Neutrophil (primary cell): ENCODE measurements around the gene TMEM191C.
"Not testable (repeated sequence)": the region's sequence is repeated elsewhere in the genome, so short reads cannot be mapped to it uniquely, and the experiment has no call there.

Experiments
- H3K27ac ChIP-seq: fragments of 200-600 bp; sonication (generic); 2 replicates; pipeline ENCODE4 v1.5.1; 2016; ENCODE audit warnings: mild to moderate bottlenecking, moderate library complexity
- H3K27me3 ChIP-seq: fragments of 200-600 bp; sonication (generic); 2 replicates; pipeline ENCODE4 v1.6.0; 2016; ENCODE audit warnings: mild to moderate bottlenecking
- H3K36me3 ChIP-seq: fragments of 200-600 bp; sonication (generic); 2 replicates; pipeline ENCODE4 v1.5.1; 2017
- H3K4me1 ChIP-seq, 2 experiments: fragments of 200-600 bp in 1 of 2; sonication (generic) in 1 of 2; 1 replicate in 1 of 2; 2 replicates in 1 of 2; pipeline versions ENCODE4 v1.5.1 to v1.6.1; 2013 to 2016; ENCODE audit warnings: low read depth in 1 of 2, low read length in 1 of 2, mild to moderate bottlenecking in 1 of 2, moderate library complexity in 1 of 2; ENCODE audit not compliant: control insufficient read depth in 1 of 2, insufficient read depth in 1 of 2
- H3K4me3 ChIP-seq, 2 experiments: fragments of 200-600 bp in 1 of 2; sonication (generic) in 1 of 2; 1 replicate in 1 of 2; 2 replicates in 1 of 2; pipeline ENCODE4 v1.5.1; 2013 to 2016; ENCODE audit warnings: low read depth in 1 of 2, low read length in 1 of 2, mild to moderate bottlenecking in 1 of 2, moderate library complexity in 1 of 2
- H3K9me3 ChIP-seq: fragments of 200-600 bp; sonication (generic); 2 replicates; pipeline ENCODE4 v1.5.1; 2016
- TF ChIP-seq, protein P1 (sequence below): fragments of 200-600 bp; sonication (generic); IDR thresholded peaks from 2 replicates; pipeline ENCODE4 v1.5.1; 2016; ENCODE audit warnings: antibody characterized with exemption

The TMEM191C gene

DNA sequence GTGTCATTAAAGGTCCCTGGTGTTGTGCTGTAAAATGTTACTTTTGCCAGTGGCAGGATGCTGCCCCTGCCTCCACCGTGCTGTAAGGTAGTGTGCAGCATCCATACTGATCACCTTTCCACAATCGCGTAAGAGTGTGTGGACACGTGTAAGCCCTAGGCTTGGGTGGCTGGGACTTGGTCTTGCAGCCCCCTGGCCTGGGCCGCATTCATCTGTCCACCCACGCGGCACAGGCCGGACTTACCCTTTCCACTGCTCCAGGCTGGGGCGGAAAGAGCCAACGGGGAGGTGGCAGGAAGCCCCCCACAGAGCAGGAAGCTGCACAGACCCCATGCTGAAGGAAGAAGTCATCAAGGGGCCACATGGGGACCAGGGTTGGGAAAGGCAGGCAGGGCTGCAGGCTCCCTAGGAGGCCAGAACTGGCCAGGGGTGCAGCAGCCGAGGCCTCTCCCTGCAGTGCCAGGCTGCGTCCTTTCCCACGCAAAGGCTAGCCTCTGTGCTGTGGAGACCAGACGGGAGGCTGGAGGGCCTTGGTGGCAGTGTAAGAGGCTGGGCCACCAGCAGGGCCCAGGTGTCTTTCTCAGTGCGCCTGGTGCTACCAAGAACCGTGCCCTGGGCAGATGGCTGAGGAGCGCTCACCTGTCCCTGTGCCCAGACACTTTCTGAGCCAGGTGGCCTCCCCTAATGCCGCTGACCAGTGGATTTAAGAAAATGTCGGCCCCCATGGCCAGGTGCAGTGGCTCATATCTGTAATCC is 11.7 kb upstream of the TMEM191C start:
- TF ChIP-seq, protein P1, sequence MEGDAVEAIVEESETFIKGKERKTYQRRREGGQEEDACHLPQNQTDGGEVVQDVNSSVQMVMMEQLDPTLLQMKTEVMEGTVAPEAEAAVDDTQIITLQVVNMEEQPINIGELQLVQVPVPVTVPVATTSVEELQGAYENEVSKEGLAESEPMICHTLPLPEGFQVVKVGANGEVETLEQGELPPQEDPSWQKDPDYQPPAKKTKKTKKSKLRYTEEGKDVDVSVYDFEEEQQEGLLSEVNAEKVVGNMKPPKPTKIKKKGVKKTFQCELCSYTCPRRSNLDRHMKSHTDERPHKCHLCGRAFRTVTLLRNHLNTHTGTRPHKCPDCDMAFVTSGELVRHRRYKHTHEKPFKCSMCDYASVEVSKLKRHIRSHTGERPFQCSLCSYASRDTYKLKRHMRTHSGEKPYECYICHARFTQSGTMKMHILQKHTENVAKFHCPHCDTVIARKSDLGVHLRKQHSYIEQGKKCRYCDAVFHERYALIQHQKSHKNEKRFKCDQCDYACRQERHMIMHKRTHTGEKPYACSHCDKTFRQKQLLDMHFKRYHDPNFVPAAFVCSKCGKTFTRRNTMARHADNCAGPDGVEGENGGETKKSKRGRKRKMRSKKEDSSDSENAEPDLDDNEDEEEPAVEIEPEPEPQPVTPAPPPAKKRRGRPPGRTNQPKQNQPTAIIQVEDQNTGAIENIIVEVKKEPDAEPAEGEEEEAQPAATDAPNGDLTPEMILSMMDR = no peak
- H3K36me3 ChIP-seq = no peaks in the 10 kb centered on the region
- no peaks in the 10 kb centered on the region for H3K9me3 ChIP-seq
- no peak overlapping the region for H3K27ac ChIP-seq
- H3K27me3 ChIP-seq = no peaks in the 10 kb centered on the region
- no peaks in the 10 kb centered on the region for H3K4me1 ChIP-seq
- H3K4me3 ChIP-seq = no peak overlapping the region

DNA sequence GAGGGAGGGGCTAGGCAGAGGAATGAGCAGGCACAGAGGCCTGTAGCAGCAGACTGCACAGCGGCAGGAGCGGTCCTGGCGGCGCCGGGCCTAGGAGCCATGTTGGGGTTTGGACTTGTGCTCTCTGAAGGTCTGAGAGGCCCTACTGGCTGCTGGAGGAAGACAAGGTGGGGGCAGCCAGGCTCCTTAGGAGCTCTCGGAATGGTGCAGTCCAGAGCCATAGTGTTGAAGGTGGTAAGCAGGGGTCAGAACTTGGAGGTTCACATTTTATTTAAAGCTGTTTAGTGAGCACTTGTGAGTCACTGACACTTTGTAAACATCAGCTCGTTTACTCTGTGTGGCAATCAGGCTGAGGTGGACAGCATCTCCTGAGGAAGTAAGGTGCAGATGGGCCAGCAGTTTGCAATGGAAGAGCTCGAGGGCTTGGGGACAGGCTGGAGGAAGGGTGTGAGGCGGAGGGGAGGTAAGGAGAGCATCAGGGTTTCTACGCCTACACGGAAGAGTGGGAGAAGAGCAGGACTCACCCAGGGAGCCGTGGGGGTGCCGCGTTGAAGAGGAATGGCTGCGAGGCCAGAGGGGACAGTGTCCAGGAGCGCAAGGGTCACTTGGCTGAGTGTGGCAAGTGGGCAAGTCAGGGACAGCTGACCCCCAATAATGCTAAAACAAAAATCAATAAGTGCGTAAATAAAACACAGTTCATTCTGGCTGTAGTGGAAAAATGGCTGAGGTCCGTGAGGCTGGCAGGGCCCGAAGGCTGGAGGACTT is 10.0 kb upstream of the TMEM191C start:
- TF ChIP-seq, protein P1 = no peak
- H3K4me1 ChIP-seq = no peaks in the 10 kb centered on the region
- no peak overlapping the region for H3K27ac ChIP-seq
- H3K27me3 ChIP-seq = no peaks in the 10 kb centered on the region
- no peak overlapping the region for H3K4me3 ChIP-seq
- H3K9me3 ChIP-seq = no peaks in the 10 kb centered on the region
- no peaks in the 10 kb centered on the region for H3K36me3 ChIP-seq

DNA sequence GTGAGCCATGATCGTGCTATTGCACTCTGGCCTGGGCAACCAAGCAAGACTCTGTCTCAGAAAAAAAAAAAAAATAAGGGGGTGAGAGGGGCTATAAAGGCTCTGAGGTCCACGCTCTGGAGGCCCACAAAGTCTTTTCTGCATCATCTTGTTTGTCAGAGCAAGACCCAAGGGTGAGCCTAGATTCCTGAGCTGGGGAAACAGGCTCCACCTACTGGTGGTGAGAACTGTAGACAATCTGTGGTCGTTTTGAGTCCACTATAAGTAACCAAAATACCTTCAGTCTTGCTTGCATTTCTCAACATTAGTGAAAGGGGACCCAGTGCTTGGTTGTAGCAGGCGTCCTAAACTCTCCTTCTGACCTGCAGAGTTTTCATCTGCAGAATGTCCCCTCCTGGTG is 4.5 kb upstream of the TMEM191C start:
- not testable (repeated sequence) for H3K27me3 ChIP-seq, H3K4me1 ChIP-seq

DNA sequence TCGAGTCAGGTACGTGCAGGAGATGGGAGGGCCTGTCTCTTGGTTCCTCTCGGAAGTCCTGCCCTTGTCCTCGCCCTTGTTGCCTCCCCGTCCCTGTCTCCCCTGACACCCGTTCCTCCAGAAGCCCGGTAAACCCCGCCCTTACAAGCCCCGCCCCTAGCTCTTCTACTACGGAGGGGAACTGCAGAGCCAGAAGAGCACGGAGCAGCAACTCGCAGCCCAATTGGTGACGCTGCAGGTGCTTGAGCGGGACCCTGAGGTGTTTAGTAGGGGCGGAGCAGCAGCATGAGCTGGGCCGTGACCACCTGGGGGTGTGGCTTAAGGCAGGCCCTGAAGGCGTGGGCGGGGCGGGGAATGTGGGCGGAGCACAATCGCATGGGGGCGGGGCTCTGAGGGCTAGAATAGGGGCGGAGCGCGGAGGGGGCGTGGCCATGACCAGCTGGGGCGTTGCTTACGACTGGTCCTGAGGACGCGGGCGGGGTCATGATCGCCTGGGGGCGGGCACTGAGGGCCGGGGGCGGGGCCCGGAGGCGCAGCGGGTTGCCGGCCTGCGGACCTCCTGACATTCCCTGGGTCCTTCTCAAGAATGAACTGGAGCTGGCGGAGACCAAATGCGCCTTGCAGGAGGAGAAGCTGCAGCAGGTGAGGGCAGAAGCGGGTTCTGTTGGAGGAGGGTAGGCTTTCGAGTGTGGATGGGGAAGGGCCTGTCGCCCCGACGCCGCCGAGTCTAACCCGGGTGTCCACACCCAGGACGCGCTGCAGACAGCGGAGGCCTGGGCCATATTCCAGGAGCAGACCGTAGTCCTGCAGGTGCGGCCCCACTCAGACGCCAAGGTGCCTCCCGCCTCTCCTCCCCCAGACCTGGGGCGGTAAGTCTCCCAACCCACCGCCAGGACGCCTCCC is 1.3 kb downstream of the TMEM191C start:
- H3K36me3 ChIP-seq, H3K27me3 ChIP-seq, H3K4me1 ChIP-seq, H3K9me3 ChIP-seq: not testable (repeated sequence)
- peak overlapping the region; percentile 80 for H3K27ac ChIP-seq
- H3K4me3 ChIP-seq = peak overlapping the region; percentile 44 to 59

More for the DNA sequence above, 4.5 kb upstream of the TMEM191C start:
- not testable (repeated sequence) for H3K27ac ChIP-seq, H3K4me3 ChIP-seq, H3K36me3 ChIP-seq, H3K9me3 ChIP-seq

DNA sequence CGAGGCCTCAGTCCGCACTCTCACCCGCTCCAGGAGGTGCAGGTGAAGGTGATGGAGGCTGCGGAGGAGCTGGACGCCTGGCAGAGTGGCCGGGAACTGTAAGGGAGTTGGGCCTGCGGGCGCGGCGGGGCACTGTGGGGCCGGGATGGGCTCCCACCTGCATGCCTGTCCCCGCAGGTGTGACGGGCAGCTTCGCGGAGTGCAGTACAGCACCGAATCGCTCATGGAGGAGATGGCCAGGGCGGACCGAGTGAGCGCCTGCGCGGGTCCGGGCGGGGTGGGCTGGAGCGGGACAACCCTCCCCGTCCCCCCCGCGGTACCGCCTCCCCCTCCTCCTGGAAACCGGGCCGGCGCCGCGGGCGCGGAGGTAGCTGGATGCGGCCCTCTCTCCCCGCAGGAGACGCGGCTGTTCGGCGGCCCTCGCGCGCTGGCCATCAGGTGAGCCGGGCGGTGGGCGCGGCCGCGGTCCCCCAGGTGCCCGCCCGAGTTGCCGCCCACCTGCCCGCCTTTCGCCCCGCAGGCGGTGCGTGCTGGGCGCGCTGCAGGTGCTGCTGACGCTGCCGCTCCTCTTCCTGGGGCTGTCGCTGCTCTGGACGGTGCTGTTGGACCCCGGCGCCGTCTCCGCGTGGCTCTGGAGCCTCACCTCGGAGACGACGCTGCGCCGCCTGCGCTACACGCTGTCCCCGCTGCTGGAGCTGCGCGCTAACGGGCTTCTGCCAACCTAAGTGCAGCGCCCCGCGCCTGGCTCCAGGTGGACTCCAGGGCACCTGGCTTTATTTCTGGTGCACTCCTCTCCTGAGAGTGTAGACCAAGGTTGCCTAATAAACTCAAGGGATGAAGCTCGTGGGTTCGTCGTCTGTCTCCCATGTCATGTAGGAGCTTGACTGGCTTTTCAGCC is 2.2 kb downstream of the TMEM191C start:
- H3K9me3 ChIP-seq, H3K27me3 ChIP-seq, H3K27ac ChIP-seq, H3K4me3 ChIP-seq, H3K4me1 ChIP-seq, H3K36me3 ChIP-seq: not testable (repeated sequence)

DNA sequence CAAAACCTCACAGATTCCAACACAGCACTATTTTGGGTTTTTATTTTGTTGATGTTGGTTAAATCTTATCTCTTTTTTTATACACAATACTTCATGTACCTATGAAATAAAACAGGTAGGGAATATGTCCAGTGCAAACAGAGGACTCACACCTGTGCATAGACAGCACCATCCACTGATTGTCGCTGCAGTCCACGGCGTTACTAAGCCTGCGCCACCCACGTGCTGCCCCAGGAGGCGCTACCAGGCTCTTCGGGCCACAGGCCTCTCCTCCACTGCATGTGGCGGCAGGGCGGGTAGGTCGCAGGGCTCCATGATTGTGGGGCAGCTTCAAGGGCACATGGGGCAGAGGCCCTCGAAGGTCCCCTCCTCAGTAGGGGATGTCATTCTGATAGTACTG is 5.8 kb downstream of the TMEM191C start:
- H3K4me3 ChIP-seq, H3K4me1 ChIP-seq, H3K9me3 ChIP-seq, H3K27me3 ChIP-seq, H3K36me3 ChIP-seq, H3K27ac ChIP-seq: not testable (repeated sequence)

DNA sequence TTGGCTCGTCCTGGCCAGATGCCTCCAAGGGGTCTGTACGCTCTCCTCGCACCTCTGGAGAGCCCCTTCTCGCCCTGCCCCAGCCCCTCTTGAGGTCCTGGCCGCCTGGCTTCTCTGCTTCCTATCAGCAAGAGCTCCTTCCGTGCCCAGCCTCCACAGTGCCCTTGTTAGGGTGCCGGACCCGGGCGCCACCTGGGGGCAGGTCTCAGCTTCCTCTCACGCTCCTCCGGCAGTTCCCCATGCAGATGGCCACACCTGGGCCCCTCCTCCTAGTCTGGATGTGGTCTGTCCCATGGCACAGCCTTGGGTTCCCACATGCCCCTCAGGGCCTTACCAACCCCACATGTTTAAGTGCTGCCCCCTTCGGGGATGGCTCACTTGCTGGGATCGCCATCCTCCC is 6.5 kb downstream of the TMEM191C start:
- H3K36me3 ChIP-seq, H3K27me3 ChIP-seq, H3K4me3 ChIP-seq: not testable (repeated sequence)

DNA sequence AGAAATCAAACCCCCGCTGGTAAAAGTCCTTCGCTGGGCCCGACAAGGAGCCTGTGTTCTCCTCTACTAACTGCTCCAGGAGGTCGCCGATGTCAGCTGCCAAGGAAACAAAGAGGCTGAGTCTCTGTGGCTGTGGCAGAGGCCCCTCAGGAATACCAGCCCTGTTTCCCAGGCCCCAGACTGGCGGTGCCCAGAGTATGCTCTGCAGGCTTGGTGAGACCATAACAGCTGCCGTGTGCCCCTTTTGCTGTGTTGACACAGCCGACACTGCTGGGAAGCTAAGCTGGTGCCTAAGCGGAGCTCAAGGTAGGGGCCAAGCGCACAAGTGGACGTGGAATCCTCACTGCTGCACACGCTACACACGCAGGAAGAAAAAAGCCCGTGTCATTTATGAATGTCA is 16.9 kb downstream of the TMEM191C start:
- not testable (repeated sequence) for H3K9me3 ChIP-seq, H3K27me3 ChIP-seq, H3K4me1 ChIP-seq, H3K27ac ChIP-seq, H3K36me3 ChIP-seq, H3K4me3 ChIP-seq

More for the DNA sequence above, 6.5 kb downstream of the TMEM191C start:
- not testable (repeated sequence) for H3K27ac ChIP-seq, H3K9me3 ChIP-seq, H3K4me1 ChIP-seq

DNA sequence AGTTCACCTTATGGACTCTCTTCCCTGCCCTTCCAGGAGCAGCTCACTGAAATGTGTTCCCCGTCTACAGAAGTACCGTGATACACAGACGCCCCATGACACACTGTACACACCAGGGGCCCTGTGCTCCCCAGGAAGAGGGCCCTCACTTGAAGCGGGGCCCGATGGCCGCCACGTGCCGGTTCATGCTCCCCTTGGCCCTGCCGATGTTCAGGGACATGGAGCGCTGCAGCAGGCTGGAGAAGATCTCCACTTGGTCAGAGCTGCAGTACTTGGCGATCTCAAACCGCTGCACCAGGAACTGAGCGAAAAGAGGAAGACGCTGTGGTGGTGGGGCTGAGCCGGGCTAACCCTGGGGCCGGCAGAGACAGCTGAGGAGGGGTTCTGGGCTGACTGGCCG is 20.5 kb downstream of the TMEM191C start:
- H3K27me3 ChIP-seq, H3K9me3 ChIP-seq, H3K27ac ChIP-seq, H3K36me3 ChIP-seq, H3K4me1 ChIP-seq, H3K4me3 ChIP-seq: not testable (repeated sequence)

DNA sequence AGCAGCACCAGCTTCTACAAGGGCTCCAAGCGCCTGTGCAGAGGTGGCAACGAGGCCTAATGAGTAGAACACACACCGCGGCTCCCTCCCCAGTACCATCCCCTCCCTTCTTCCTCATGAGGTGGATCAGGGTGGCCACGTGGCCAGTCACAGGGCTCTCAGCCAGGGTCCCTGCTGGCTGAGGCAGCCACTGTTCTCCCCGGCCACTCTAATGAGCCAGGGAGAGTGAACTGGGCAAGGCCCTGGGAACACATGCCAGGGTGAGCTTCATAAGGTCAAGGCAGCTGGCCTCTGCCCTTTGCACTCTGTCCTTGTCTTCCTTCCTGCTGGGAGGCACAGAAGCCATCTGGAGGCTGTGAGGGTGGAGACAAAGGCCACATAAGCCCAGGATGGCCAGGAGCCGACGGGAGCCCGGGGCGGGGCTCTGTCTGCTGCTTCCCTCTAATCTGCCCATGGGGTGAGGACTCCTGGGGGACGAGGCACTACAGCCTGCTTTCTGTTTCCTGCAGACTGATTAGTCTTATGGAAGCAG is 22.0 kb downstream of the TMEM191C start:
- H3K27me3 ChIP-seq, H3K27ac ChIP-seq: not testable (repeated sequence)

More for the DNA sequence above, 22.0 kb downstream of the TMEM191C start:
- not testable (repeated sequence) for H3K4me3 ChIP-seq, H3K9me3 ChIP-seq, H3K4me1 ChIP-seq, H3K36me3 ChIP-seq
